ENCODE results near the gene DDX39A. TPM values are rescaled to one million over a fixed set of nuclear protein-coding genes. Genes with fewer than 3 reads are reported as not detected.

The DDX39A gene
- total and polyA plus RNA-seq, 5 donors: 20.7 to 34.7 (median 30.3) TPM

DNA sequence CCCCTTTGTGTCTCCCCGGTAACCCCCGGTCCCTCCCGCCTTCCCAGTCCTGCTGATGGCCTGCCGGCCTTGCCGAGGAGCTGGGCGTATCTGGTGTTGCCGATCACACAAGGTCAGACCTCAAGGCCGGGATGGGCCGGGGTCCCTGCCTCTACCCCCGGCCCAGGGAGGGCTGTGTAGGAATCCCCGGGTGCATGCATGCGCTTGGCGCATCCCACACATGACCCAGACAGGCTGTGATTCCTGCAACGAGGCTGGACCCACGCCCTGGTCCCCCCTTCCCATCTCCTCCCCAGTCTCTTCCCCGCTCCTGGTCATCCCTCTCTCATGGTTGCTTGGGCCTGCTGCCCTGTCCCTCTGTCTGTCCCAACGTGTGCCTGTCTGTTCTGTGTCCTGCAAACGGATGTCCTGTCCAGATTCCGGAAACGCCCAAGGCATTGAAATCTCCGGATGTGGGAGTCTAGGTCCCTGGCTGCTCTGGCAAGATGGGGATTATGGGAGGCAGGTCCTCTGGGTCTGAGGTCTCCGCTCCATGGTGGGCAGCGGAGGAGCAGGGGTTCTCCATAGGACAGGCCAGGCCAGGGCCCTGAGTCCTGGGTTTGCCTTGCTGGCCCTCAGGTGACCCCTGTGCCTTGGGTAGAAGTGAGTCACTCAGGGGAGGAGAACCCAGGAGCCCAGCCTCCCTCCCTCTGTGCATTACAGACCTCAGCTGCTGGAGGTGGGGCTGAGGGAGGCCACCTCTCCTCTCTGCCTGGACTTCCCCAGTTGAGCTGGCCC lies 15.6 kb upstream of the DDX39A start:
- Histone ChIP-seq H3K9me3 (ENCODE audit: control insufficient read depth, low read length) (no peaks in the 10 kb centered on the region), H3K27me3 (ENCODE audit: control insufficient read depth, insufficient read depth) (no peaks in the 10 kb centered on the region), H3K4me3 (ENCODE audit: low read length) (peak overlapping the region; percentile 100), H3K27ac (ENCODE audit: low read length) (peak overlapping the region; percentile 77), H3K4me1 (ENCODE audit: control insufficient read depth, insufficient read depth, low read length) (peaks cover 4% of the 10 kb centered on the region)
- WGBS: 41% methylated on average over 23 of the region's 23 CpGs
- peak; percentile 72 to 91 for ATAC-seq
- intact Hi-C loops (cut with DNase I): no loop called here
- DNase-seq: peak; percentile 84 to 87 (median 86)

DNA sequence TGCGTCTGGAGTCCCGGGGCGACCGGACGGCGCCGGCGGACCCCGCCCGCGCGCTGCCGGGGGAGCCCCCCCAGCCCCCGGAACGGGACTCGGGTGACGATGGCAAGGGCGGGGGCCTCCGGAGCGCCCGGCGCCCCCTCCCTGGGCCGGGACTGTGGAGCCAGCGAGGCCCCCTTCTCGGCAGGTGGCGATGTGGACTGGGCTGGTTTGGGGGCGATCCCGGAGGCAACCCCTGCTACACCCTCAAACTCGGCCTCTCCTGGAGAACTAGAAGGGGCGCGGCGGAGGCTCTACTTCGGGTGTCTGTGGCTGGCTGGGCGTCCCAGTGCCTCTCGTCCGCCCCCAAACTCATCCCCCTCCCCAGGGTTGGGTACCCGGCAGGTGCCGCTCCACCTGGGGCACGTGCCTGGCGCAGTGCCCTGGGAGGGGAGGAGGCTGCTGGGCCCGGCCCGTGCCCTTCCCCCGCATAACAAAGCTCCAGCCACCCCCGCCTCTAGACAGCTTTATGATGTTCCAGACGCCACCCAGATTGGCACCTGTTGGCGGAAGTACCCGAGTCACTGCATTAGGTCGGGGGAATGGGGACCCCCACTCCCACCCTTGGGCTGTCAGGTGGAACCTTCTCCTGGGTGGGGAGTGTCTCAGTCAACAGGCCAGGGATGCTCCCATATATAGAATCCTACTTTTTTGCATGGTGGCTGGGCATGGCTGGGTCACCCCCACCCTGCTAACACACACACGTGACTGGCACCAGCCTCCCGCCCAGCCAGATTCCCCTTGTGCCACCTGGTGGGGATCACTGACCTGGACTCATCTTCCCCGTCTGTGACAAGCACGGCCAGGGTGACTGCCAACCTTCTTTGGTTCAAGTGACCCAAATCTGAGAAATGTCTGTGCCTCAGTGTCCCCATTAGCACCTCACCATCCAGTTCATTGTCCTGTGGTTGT lies 14.7 kb upstream of the DDX39A start:
- ATAC-seq (peak; percentile 8 to 20), DNase-seq (peak; percentile 41 to 73 (median 62))
- Histone ChIP-seq H3K27ac (ENCODE audit: low read length) (peak overlapping the region; percentile 77), H3K4me3 (ENCODE audit: low read length) (peak overlapping the region; percentile 100), H3K4me1 (ENCODE audit: control insufficient read depth, insufficient read depth, low read length) (peaks cover 2% of the 10 kb centered on the region), H3K9me3 (ENCODE audit: control insufficient read depth, low read length) (no peaks in the 10 kb centered on the region), H3K27me3 (ENCODE audit: control insufficient read depth, insufficient read depth) (no peaks in the 10 kb centered on the region)
- 2% methylated on average over 52 of the region's 52 CpGs for WGBS
- intact Hi-C loops (cut with DNase I): no loop called here

- Histone ChIP-seq H3K9me3 (ENCODE audit: control insufficient read depth, low read length) (no peaks in the 10 kb centered on the region), H3K27me3 (ENCODE audit: control insufficient read depth, insufficient read depth) (no peaks in the 10 kb centered on the region), H3K27ac (ENCODE audit: low read length) (peak within 1 kb of the TSS; percentile 77), H3K4me3 (ENCODE audit: low read length) (peak within 1 kb of the TSS; percentile 100), H3K4me1 (ENCODE audit: control insufficient read depth, insufficient read depth, low read length) (peaks cover 2% of the 10 kb centered on the region)
- DNase-seq (peak; percentile 72 to 92 (median 91)), ATAC-seq (peak; percentile 53 to 76)
- intact Hi-C loops (cut with DNase I): no loop called here
- 2% methylated on average over 84 of the region's 85 CpGs for WGBS
Observed at GRCh38 chr19:14432791-14433553, 13.8 kb upstream of the DDX39A start, which contains the start of gene PKN1. TSS of gene PKN1 (plus strand) at chr19:14433306. CDS start at chr19:14433522, 216 bp downstream.

GRCh38 chr19:14430712-14431111 lies 11.6 kb upstream of the DDX39A start:
- H3K4me3 ChIP-seq (ENCODE audit: low read length): no peak overlapping the region
- WGBS: 76% methylated on average over 3 of the region's 3 CpGs
- H3K9me3 ChIP-seq (ENCODE audit: control insufficient read depth, low read length): no peaks in the 10 kb centered on the region
- H3K27me3 ChIP-seq (ENCODE audit: control insufficient read depth, insufficient read depth): no peaks in the 10 kb centered on the region
- intact Hi-C loops (cut with DNase I): no loop called here
- ATAC-seq: no peak
- H3K4me1 ChIP-seq (ENCODE audit: control insufficient read depth, insufficient read depth, low read length): peaks cover 2% of the 10 kb centered on the region
- DNase-seq: peak in 1 of 3 donors; percentile 6
- H3K27ac ChIP-seq (ENCODE audit: low read length): no peak overlapping the region

DNA sequence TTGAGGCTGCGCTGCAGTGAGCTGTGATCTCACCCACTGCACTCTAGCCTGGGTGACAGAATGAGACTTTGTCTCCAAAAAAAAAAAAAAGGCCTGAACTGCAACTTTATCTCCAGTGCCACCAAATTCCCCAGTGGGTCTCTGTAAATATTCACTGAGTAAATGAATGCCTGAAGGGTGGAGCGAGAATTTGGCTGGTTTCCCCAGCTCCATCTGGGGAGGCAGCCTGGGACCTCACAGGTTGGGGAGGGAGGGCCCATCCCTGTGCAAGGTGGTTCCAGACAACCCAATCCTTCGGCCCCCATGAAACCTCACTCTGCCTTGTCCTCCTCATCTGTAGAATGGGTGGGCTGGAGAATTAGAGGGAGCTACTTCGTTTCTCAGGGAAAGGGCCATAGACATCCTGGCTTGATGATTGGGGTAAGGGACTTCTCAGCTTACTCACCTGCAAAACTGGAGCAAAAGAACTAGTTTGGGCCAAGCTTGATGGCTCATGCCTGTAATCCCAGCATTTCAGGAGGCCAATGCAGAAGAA lies 9.8 kb upstream of the DDX39A start:
- Histone ChIP-seq H3K4me3 (ENCODE audit: low read length) (no peak overlapping the region), H3K27ac (ENCODE audit: low read length) (no peak overlapping the region), H3K4me1 (ENCODE audit: control insufficient read depth, insufficient read depth, low read length) (no peaks in the 10 kb centered on the region), H3K9me3 (ENCODE audit: control insufficient read depth, low read length) (no peaks in the 10 kb centered on the region), H3K27me3 (ENCODE audit: control insufficient read depth, insufficient read depth) (no peaks in the 10 kb centered on the region)
- DNase-seq: peak in 1 of 3 donors; percentile 20
- ATAC-seq: no peak
- WGBS: 85% methylated on average over 4 of the region's 4 CpGs
- intact Hi-C loops (cut with DNase I): no loop called here

- ATAC-seq: no peak
- Histone ChIP-seq H3K4me1 (ENCODE audit: control insufficient read depth, insufficient read depth, low read length) (no peaks in the 10 kb centered on the region), H3K27ac (ENCODE audit: low read length) (no peak overlapping the region), H3K9me3 (ENCODE audit: control insufficient read depth, low read length) (no peaks in the 10 kb centered on the region), H3K4me3 (ENCODE audit: low read length) (no peak overlapping the region), H3K27me3 (ENCODE audit: control insufficient read depth, insufficient read depth) (no peaks in the 10 kb centered on the region)
- intact Hi-C loops (cut with DNase I): no loop called here
- 49% methylated on average over 2 of the region's 2 CpGs for WGBS
- DNase-seq: no peak
Observed at GRCh38 chr19:14427461-14427860, 8.3 kb upstream of the DDX39A start.

DNA sequence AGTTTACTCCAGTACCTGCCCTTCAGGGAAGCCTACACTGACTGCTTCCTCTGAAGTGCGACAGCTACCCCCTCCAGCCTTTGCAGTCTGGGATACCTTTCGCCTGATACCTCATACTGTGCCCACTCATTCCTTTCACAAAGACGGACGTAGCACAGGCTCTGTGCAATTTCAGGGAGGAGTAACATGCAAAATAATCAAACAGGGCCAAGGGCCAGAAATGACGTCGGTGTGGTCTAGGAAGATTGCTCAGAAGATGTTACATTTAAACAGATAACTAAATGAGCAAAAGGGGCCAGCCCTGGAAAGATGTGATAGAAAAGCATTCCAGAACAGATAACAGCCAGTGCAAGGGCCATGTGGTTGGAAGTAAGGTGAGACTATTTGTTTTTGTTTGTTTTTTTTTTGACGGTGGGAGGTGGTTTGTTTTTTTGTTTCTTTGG lies 6.6 kb upstream of the DDX39A start:
- no peak overlapping the region for H3K27ac ChIP-seq (ENCODE audit: low read length)
- no peak overlapping the region for H3K4me3 ChIP-seq (ENCODE audit: low read length)
- H3K4me1 ChIP-seq (ENCODE audit: control insufficient read depth, insufficient read depth, low read length): no peaks in the 10 kb centered on the region
- DNase-seq (no peak), ATAC-seq (no peak)
- no peaks in the 10 kb centered on the region for H3K9me3 ChIP-seq (ENCODE audit: control insufficient read depth, low read length)
- intact Hi-C loops (cut with DNase I): no loop called here
- H3K27me3 ChIP-seq (ENCODE audit: control insufficient read depth, insufficient read depth): no peaks in the 10 kb centered on the region
- 60% methylated on average over 7 of the region's 7 CpGs for WGBS

- H3K27ac ChIP-seq (ENCODE audit: low read length): peak overlapping the region; percentile 81
- DNase-seq (peak in 2 of 3 donors; percentile 84 to 92), ATAC-seq (peak; percentile 84 to 87)
- H3K4me3 ChIP-seq (ENCODE audit: low read length): peak overlapping the region; percentile 95
- no peaks in the 10 kb centered on the region for H3K27me3 ChIP-seq (ENCODE audit: control insufficient read depth, insufficient read depth)
- under 1% methylated on average over 23 of the region's 23 CpGs for WGBS
- peaks cover 2% of the 10 kb centered on the region for H3K4me1 ChIP-seq (ENCODE audit: control insufficient read depth, insufficient read depth, low read length)
- H3K9me3 ChIP-seq (ENCODE audit: control insufficient read depth, low read length): no peaks in the 10 kb centered on the region
- intact Hi-C loops (cut with DNase I): loop anchor here in 2 of 4 donors (10.0 kb wide), 2 partner anchors 54 to 64 kb away; no protein-coding TSS in a partner anchor
Observed at GRCh38 chr19:14418856-14419105, 360 bp downstream of the DDX39A start.

DNA sequence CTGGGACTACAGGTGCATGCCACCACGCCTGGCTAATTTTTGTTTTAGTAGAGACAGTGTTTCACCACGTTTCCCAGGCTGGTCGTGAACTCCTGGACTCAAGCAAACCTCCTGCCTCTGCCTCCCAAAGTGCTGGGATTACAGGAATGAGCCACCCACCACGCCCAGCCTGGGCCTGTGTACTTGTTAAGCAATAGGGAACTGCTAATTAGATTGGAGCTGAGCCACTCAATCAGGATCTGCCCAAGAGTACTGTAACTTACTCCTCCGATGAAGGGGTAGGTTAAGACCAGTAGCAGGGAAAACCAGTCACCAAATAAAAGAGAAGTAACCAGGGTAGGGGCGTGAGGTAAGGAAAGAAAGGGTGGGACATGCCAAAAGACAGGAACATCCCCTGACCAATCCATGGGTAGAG lies 2.3 kb downstream of the DDX39A start:
- no peaks in the 10 kb centered on the region for H3K27me3 ChIP-seq (ENCODE audit: control insufficient read depth, insufficient read depth)
- peaks cover 2% of the 10 kb centered on the region for H3K4me1 ChIP-seq (ENCODE audit: control insufficient read depth, insufficient read depth, low read length)
- DNase-seq (no peak), ATAC-seq (no peak)
- H3K27ac ChIP-seq (ENCODE audit: low read length): no peak overlapping the region
- intact Hi-C loops (cut with DNase I): loop anchor here in 2 of 4 donors (10.0 kb wide), 2 partner anchors 52 to 62 kb away; no protein-coding TSS in a partner anchor
- H3K9me3 ChIP-seq (ENCODE audit: control insufficient read depth, low read length): no peaks in the 10 kb centered on the region
- WGBS: 63% methylated on average over 6 of the region's 6 CpGs
- H3K4me3 ChIP-seq (ENCODE audit: low read length): no peak overlapping the region

DNA sequence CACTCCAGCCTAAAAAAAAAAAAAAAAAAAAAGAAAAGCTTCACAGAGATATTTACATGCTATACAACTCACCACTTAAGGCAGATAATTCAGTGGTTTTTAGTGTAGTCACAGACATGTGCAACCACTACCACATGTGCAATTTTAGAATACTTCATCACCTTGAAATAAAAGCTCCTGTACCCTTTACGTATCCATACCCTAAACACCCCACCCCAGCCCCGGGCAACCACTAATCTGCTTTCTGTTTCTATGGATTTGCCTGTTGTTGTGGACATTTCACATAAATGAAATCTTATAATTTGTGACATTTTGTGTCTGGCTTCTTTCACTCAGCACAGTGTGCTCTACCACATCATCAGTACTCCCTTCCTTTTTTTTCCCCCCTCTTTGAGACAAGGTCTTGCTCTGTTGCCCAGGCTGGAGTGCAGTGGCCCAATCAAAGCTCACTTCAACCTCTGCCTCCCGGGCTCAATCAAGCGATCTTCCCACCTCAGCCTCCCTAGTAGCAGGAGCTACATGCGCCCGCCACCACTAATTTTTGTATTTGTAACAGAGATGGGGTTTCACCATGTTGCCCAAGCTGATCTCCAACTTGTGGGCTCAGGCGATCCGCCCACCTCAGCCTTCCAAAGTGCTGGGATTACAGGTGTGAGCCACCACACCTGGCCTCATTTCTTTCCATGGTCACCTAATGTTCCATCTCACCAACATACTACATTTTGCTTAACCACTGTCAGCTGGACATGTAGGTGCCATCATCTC lies 4.0 kb downstream of the DDX39A start:
- H3K4me3 ChIP-seq (ENCODE audit: low read length): no peak overlapping the region
- H3K9me3 ChIP-seq (ENCODE audit: control insufficient read depth, low read length): no peaks in the 10 kb centered on the region
- peaks cover 2% of the 10 kb centered on the region for H3K4me1 ChIP-seq (ENCODE audit: control insufficient read depth, insufficient read depth, low read length)
- intact Hi-C loops (cut with DNase I): loop anchor here in 2 of 4 donors (10.0 kb wide), 2 partner anchors 50 to 60 kb away; no protein-coding TSS in a partner anchor
- DNase-seq (no peak), ATAC-seq (no peak)
- WGBS: 96% methylated on average over 8 of the region's 8 CpGs
- no peaks in the 10 kb centered on the region for H3K27me3 ChIP-seq (ENCODE audit: control insufficient read depth, insufficient read depth)
- H3K27ac ChIP-seq (ENCODE audit: low read length): no peak overlapping the region

Data from right cardiac atrium (tissue), 5 donors.